Measurements from ENCODE around the gene ROBO1.
A peak's percentile ranks its signal among the peaks of the same experiment; 100 is the strongest.
"Not testable (repeated sequence)": the region's sequence is repeated elsewhere in the genome, so short reads cannot be mapped to it uniquely, and the experiment has no call there.

Gene ROBO1

GRCh38 chr3:78751266-78751665 lies 1016.5 kb downstream of the ROBO1 start:
- no peak for DNase-seq

GRCh38 chr3:78750291-78750690 lies 1017.5 kb downstream of the ROBO1 start:
- DNase-seq, result not testable (repeated sequence)

- DNase-seq, result no peak
Observed at GRCh38 chr3:78749056-78749455, 1018.7 kb downstream of the ROBO1 start.

GRCh38 chr3:78745847-78746246 lies 1022.0 kb downstream of the ROBO1 start:
- no peak for DNase-seq

- DNase-seq, result no peak
Observed at GRCh38 chr3:78742491-78742890, 1025.3 kb downstream of the ROBO1 start.

- DNase-seq, result no peak
Observed at GRCh38 chr3:78742041-78742440, 1025.8 kb downstream of the ROBO1 start.

GRCh38 chr3:78741066-78741645 lies 1026.6 kb downstream of the ROBO1 start:
- no peak for DNase-seq

GRCh38 chr3:78738833-78739232 lies 1029.0 kb downstream of the ROBO1 start:
- no peak for DNase-seq

- DNase-seq, result no peak
Observed at GRCh38 chr3:78737988-78738387, 1029.8 kb downstream of the ROBO1 start.

GRCh38 chr3:78736863-78737262 lies 1030.9 kb downstream of the ROBO1 start:
- DNase-seq, result no peak

- DNase-seq, result peak; percentile 22
Observed at GRCh38 chr3:78734048-78734637, 1033.7 kb downstream of the ROBO1 start.

- no peak for DNase-seq
Observed at GRCh38 chr3:78732893-78733292, 1034.9 kb downstream of the ROBO1 start.

GRCh38 chr3:78732471-78732870 lies 1035.3 kb downstream of the ROBO1 start:
- DNase-seq, result no peak

GRCh38 chr3:78729946-78730345 lies 1037.9 kb downstream of the ROBO1 start:
- DNase-seq, result no peak

- DNase-seq, result no peak
Observed at GRCh38 chr3:78728406-78729145, 1039.2 kb downstream of the ROBO1 start.

GRCh38 chr3:78726545-78726944 lies 1041.3 kb downstream of the ROBO1 start:
- no peak for DNase-seq

- no peak for DNase-seq
Observed at GRCh38 chr3:78725703-78726246, 1042.0 kb downstream of the ROBO1 start.

GRCh38 chr3:78724859-78725258 lies 1042.9 kb downstream of the ROBO1 start:
- no peak for DNase-seq

- DNase-seq, result not testable (repeated sequence)
Observed at GRCh38 chr3:78724364-78724763, 1043.4 kb downstream of the ROBO1 start.

- no peak for DNase-seq
Observed at GRCh38 chr3:78721771-78722543, 1045.8 kb downstream of the ROBO1 start.

GRCh38 chr3:78718707-78719106 lies 1049.1 kb downstream of the ROBO1 start:
- no peak for DNase-seq

- no peak for DNase-seq
Observed at GRCh38 chr3:78717041-78717440, 1050.8 kb downstream of the ROBO1 start.

- no peak for DNase-seq
Observed at GRCh38 chr3:78712941-78713340, 1054.9 kb downstream of the ROBO1 start.
